Neuron (in vitro differentiated cells): ENCODE results near the gene COL13A1.

Experiments used
- H2AFZ ChIP-seq: one replicate; pipeline ENCODE4 v1.6.1; 2013; ENCODE audit warnings: low read depth, mild to moderate bottlenecking, inconsistent platforms, low read length, moderate library complexity
- H3K27me3 ChIP-seq: one replicate; pipeline ENCODE4 v1.6.1; 2013; ENCODE audit warnings: low read length; ENCODE audit not compliant: insufficient read depth
- H3K36me3 ChIP-seq: one replicate; pipeline ENCODE4 v1.6.1; 2013; ENCODE audit warnings: low read length; ENCODE audit not compliant: insufficient read depth
- H3K4me1 ChIP-seq: one replicate; pipeline ENCODE4 v1.6.1; 2013; ENCODE audit warnings: low read length; ENCODE audit not compliant: insufficient read depth
- H3K4me3 ChIP-seq: 2 replicates; pipeline ENCODE4 v1.5.1; 2013; ENCODE audit warnings: mild to moderate bottlenecking, low read length, moderate library complexity
- H3K9me3 ChIP-seq: one replicate; pipeline ENCODE4 v1.6.1; 2013; ENCODE audit warnings: low read length

The COL13A1 gene

GRCh38 chr10:69769395-69769992, 32.2 kb upstream of the COL13A1 start:
- Histone ChIP-seq H3K36me3 (no peaks in the 10 kb centered on the region), H3K9me3 (no peaks in the 10 kb centered on the region), H3K27me3 (peaks cover 2% of the 10 kb centered on the region), H2AFZ (no peak overlapping the region), H3K4me1 (no peaks in the 10 kb centered on the region), H3K4me3 (no peak overlapping the region)

- H2AFZ ChIP-seq: no peak overlapping the region
- H3K9me3 ChIP-seq: no peaks in the 10 kb centered on the region
- no peaks in the 10 kb centered on the region for H3K4me1 ChIP-seq
- H3K4me3 ChIP-seq: no peak overlapping the region
- H3K36me3 ChIP-seq: no peaks in the 10 kb centered on the region
- no peaks in the 10 kb centered on the region for H3K27me3 ChIP-seq
These were observed 28.6 kb upstream of the COL13A1 start for GRCh38 chr10:69772933-69773704.

- Histone ChIP-seq H3K4me1 (no peaks in the 10 kb centered on the region), H3K36me3 (no peaks in the 10 kb centered on the region), H3K4me3 (no peak overlapping the region), H3K27me3 (no peaks in the 10 kb centered on the region), H2AFZ (no peak overlapping the region), H3K9me3 (no peaks in the 10 kb centered on the region)
These were observed 27.1 kb upstream of the COL13A1 start for GRCh38 chr10:69774596-69774995.

- H3K27me3 ChIP-seq: no peaks in the 10 kb centered on the region
- no peak overlapping the region for H2AFZ ChIP-seq
- no peaks in the 10 kb centered on the region for H3K9me3 ChIP-seq
- H3K36me3 ChIP-seq: no peaks in the 10 kb centered on the region
- H3K4me3 ChIP-seq: no peak overlapping the region
- no peaks in the 10 kb centered on the region for H3K4me1 ChIP-seq
These were observed 21.6 kb upstream of the COL13A1 start for GRCh38 chr10:69780077-69780476.

GRCh38 chr10:69781576-69781975, 20.1 kb upstream of the COL13A1 start:
- no peaks in the 10 kb centered on the region for H3K36me3 ChIP-seq
- H3K4me1 ChIP-seq: no peaks in the 10 kb centered on the region
- H3K9me3 ChIP-seq: no peaks in the 10 kb centered on the region
- no peak overlapping the region for H2AFZ ChIP-seq
- H3K27me3 ChIP-seq: peaks cover 6% of the 10 kb centered on the region
- no peak overlapping the region for H3K4me3 ChIP-seq

- Histone ChIP-seq H3K9me3 (no peaks in the 10 kb centered on the region), H3K27me3 (peaks cover 6% of the 10 kb centered on the region), H3K36me3 (no peaks in the 10 kb centered on the region), H3K4me3 (no peak overlapping the region), H3K4me1 (no peaks in the 10 kb centered on the region), H2AFZ (no peak overlapping the region)
These were observed 18.2 kb upstream of the COL13A1 start for GRCh38 chr10:69783515-69783914.

GRCh38 chr10:69786791-69787190, 14.9 kb upstream of the COL13A1 start:
- no peaks in the 10 kb centered on the region for H3K4me1 ChIP-seq
- no peak overlapping the region for H3K4me3 ChIP-seq
- H3K27me3 ChIP-seq: peaks cover 6% of the 10 kb centered on the region
- H3K9me3 ChIP-seq: no peaks in the 10 kb centered on the region
- H3K36me3 ChIP-seq: no peaks in the 10 kb centered on the region
- H2AFZ ChIP-seq: no peak overlapping the region

GRCh38 chr10:69787681-69788080, 14.0 kb upstream of the COL13A1 start:
- Histone ChIP-seq H3K4me3 (no peak overlapping the region), H3K27me3 (peaks cover 6% of the 10 kb centered on the region), H3K36me3 (no peaks in the 10 kb centered on the region), H3K4me1 (no peaks in the 10 kb centered on the region), H2AFZ (no peak overlapping the region), H3K9me3 (no peaks in the 10 kb centered on the region)

GRCh38 chr10:69789164-69789576, 12.5 kb upstream of the COL13A1 start:
- H2AFZ ChIP-seq: no peak overlapping the region
- no peaks in the 10 kb centered on the region for H3K9me3 ChIP-seq
- H3K27me3 ChIP-seq: peaks cover 6% of the 10 kb centered on the region
- H3K36me3 ChIP-seq: no peaks in the 10 kb centered on the region
- H3K4me1 ChIP-seq: no peaks in the 10 kb centered on the region
- H3K4me3 ChIP-seq: no peak overlapping the region

- Histone ChIP-seq H2AFZ (no peak overlapping the region), H3K4me3 (no peak overlapping the region), H3K36me3 (no peaks in the 10 kb centered on the region), H3K4me1 (no peaks in the 10 kb centered on the region), H3K27me3 (peaks cover 7% of the 10 kb centered on the region), H3K9me3 (no peaks in the 10 kb centered on the region)
These were observed 9.9 kb upstream of the COL13A1 start for GRCh38 chr10:69791812-69792211.

- H3K4me3 ChIP-seq: no peak overlapping the region
- H2AFZ ChIP-seq: no peak overlapping the region
- no peaks in the 10 kb centered on the region for H3K4me1 ChIP-seq
- no peaks in the 10 kb centered on the region for H3K36me3 ChIP-seq
- peaks cover 11% of the 10 kb centered on the region for H3K27me3 ChIP-seq
- no peaks in the 10 kb centered on the region for H3K9me3 ChIP-seq
These were observed 9.4 kb upstream of the COL13A1 start for GRCh38 chr10:69792341-69792740.

- H2AFZ ChIP-seq: no peak overlapping the region
- no peaks in the 10 kb centered on the region for H3K36me3 ChIP-seq
- no peak overlapping the region for H3K4me3 ChIP-seq
- no peaks in the 10 kb centered on the region for H3K9me3 ChIP-seq
- H3K27me3 ChIP-seq: peaks cover 24% of the 10 kb centered on the region
- no peaks in the 10 kb centered on the region for H3K4me1 ChIP-seq
These were observed 7.0 kb upstream of the COL13A1 start for GRCh38 chr10:69794673-69795072.

GRCh38 chr10:69795242-69795934, 6.3 kb upstream of the COL13A1 start:
- H3K9me3 ChIP-seq: no peaks in the 10 kb centered on the region
- no peaks in the 10 kb centered on the region for H3K36me3 ChIP-seq
- H3K4me3 ChIP-seq: no peak overlapping the region
- no peaks in the 10 kb centered on the region for H3K4me1 ChIP-seq
- no peak overlapping the region for H2AFZ ChIP-seq
- H3K27me3 ChIP-seq: peaks cover 30% of the 10 kb centered on the region
